H9 (cell line): ENCODE measurements around the gene RNF133. TPM values are rescaled to one million over a fixed set of nuclear protein-coding genes. Genes with fewer than 3 reads are reported as not detected.

Source experiments
- DNase-seq: peaks from one replicate; pipeline ENCODE4 v3.0.0-alpha.2; 2017
- H2AFZ ChIP-seq: one replicate; pipeline ENCODE4 v1.6.1; 2013; ENCODE audit warnings: mild to moderate bottlenecking, low read length, control low read depth, moderate library complexity
- H2AK5ac ChIP-seq: 2 replicates; pipeline ENCODE4 v1.6.1; 2013; ENCODE audit warnings: low read length, control low read depth, mixed read lengths; ENCODE audit not compliant: insufficient read length
- H2BK120ac ChIP-seq: one replicate; pipeline ENCODE4 v1.6.1; 2013; ENCODE audit warnings: low read depth, mild to moderate bottlenecking, low read length, control low read depth, inconsistent platforms; ENCODE audit not compliant: poor library complexity, severe bottlenecking
- H2BK12ac ChIP-seq: 2 replicates; pipeline ENCODE4 v1.6.1; 2013; ENCODE audit warnings: low read length, control low read depth, mixed read lengths, low read depth; ENCODE audit not compliant: insufficient read length
- H2BK15ac ChIP-seq: 2 replicates; pipeline ENCODE4 v1.6.1; 2013; ENCODE audit warnings: low read depth, low read length, control low read depth
- H2BK20ac ChIP-seq: one replicate; pipeline ENCODE4 v1.6.1; 2013; ENCODE audit warnings: low read depth, mild to moderate bottlenecking, low read length, control low read depth, inconsistent platforms; ENCODE audit not compliant: poor library complexity, severe bottlenecking
- H2BK5ac ChIP-seq: 2 replicates; pipeline ENCODE4 v1.6.1; 2013; ENCODE audit warnings: low read length, control low read depth, mixed read lengths; ENCODE audit not compliant: insufficient read length
- H3K14ac ChIP-seq: 2 replicates; pipeline ENCODE4 v1.6.1; 2013; ENCODE audit warnings: low read length, control low read depth; ENCODE audit not compliant: insufficient read depth
- H3K18ac ChIP-seq: 2 replicates; pipeline ENCODE4 v1.6.1; 2013; ENCODE audit warnings: low read depth, mild to moderate bottlenecking, mixed read lengths, low read length, control low read depth; ENCODE audit not compliant: insufficient read length
- H3K23ac ChIP-seq: 2 replicates; pipeline ENCODE4 v1.6.1; 2013; ENCODE audit warnings: low read length, control low read depth, mixed read lengths, low read depth; ENCODE audit not compliant: insufficient read length
- H3K23me2 ChIP-seq: 2 replicates; pipeline ENCODE4 v1.6.1; 2013; ENCODE audit warnings: low read depth, mild to moderate bottlenecking, mixed read lengths, low read length, control low read depth; ENCODE audit not compliant: insufficient read length, poor library complexity, severe bottlenecking
- H3K27ac ChIP-seq: 2 replicates; pipeline ENCODE4 v1.5.1; 2013; ENCODE audit warnings: low read length, control low read depth, mixed read lengths, low read depth; ENCODE audit not compliant: insufficient read length
- H3K27me3 ChIP-seq: 2 replicates; pipeline ENCODE4 v1.6.1; 2013; ENCODE audit warnings: low read length, control low read depth, inconsistent platforms; ENCODE audit not compliant: insufficient read depth
- H3K4ac ChIP-seq: 2 replicates; pipeline ENCODE4 v1.6.1; 2013; ENCODE audit warnings: low read depth, mild to moderate bottlenecking, control low read depth, inconsistent platforms, low read length, moderate library complexity
- H3K4me1 ChIP-seq: 2 replicates; pipeline ENCODE4 v1.6.1; 2013; ENCODE audit warnings: low read length, control low read depth, inconsistent platforms; ENCODE audit not compliant: insufficient read depth
- H3K4me2 ChIP-seq: 2 replicates; pipeline ENCODE4 v1.6.1; 2013; ENCODE audit warnings: low read length, control low read depth, mixed read lengths; ENCODE audit not compliant: insufficient read length, insufficient read depth
- H3K56ac ChIP-seq: 2 replicates; pipeline ENCODE4 v1.6.1; 2013; ENCODE audit warnings: low read depth, mild to moderate bottlenecking, mixed read lengths, low read length, control low read depth; ENCODE audit not compliant: insufficient read length
- H3K79me1 ChIP-seq: 2 replicates; pipeline ENCODE4 v1.6.1; 2013; ENCODE audit warnings: low read depth, mild to moderate bottlenecking, moderate library complexity, low read length, control low read depth, inconsistent platforms; ENCODE audit not compliant: insufficient read depth, poor library complexity, severe bottlenecking
- H3K79me2 ChIP-seq: 2 replicates; pipeline ENCODE4 v1.6.1; 2013; ENCODE audit warnings: low read length, control low read depth, inconsistent platforms; ENCODE audit not compliant: insufficient read depth
- H3K9ac ChIP-seq: 2 replicates; pipeline ENCODE4 v1.6.1; 2013; ENCODE audit warnings: low read length, control low read depth, mixed read lengths; ENCODE audit not compliant: insufficient read length; ENCODE audit errors: extremely low read depth
- H3K9me3 ChIP-seq: one replicate; pipeline ENCODE4 v1.6.1; 2013; ENCODE audit warnings: low read depth, low read length, inconsistent platforms; ENCODE audit not compliant: control insufficient read depth
- H3T11ph ChIP-seq: one replicate; pipeline ENCODE4 v1.6.1; 2013; ENCODE audit warnings: mild to moderate bottlenecking, low read length, control low read depth, inconsistent platforms
- H4K20me1 ChIP-seq: one replicate; pipeline ENCODE4 v1.6.1; 2013; ENCODE audit not compliant: control insufficient read depth, insufficient read length, insufficient read depth
- H4K5ac ChIP-seq: 2 replicates; pipeline ENCODE4 v1.6.1; 2013; ENCODE audit warnings: low read depth, mild to moderate bottlenecking, mixed read lengths, low read length, control low read depth; ENCODE audit not compliant: insufficient read length
- H4K8ac ChIP-seq: replicated peaks from 2 replicates; pipeline ENCODE4 v1.6.1; 2013; ENCODE audit warnings: low read length, control low read depth, mixed read lengths, low read depth; ENCODE audit not compliant: insufficient read length
- H4K91ac ChIP-seq: 2 replicates; pipeline ENCODE4 v1.6.1; 2013; ENCODE audit warnings: low read depth, mild to moderate bottlenecking, moderate library complexity, mixed read lengths, low read length, control low read depth; ENCODE audit not compliant: insufficient read length
- H3K27ac Mint-ChIP-seq, 3 experiments: 2 replicates in 2 of 3; 3 replicates in 1 of 3; pipeline ENCODE4 v1.8.0; 2020 to 2021; ENCODE audit warnings: mixed read lengths in 3 of 3, mild to moderate bottlenecking in 1 of 3, moderate library complexity in 1 of 3
- H3K27me3 Mint-ChIP-seq: 2 replicates; pipeline ENCODE4 v1.8.0; 2021; ENCODE audit warnings: low read depth, mild to moderate bottlenecking, moderate library complexity, mixed read lengths
- H3K36me3 Mint-ChIP-seq, 3 experiments: 2 replicates in 2 of 3; 3 replicates in 1 of 3; pipeline ENCODE4 v1.8.0; 2020 to 2021; ENCODE audit warnings: low read depth in 3 of 3, mixed read lengths in 3 of 3; ENCODE audit not compliant: insufficient read depth in 1 of 3
- H3K4me1 Mint-ChIP-seq, 2 experiments: 2 replicates each; pipeline ENCODE4 v1.8.0; 2020; ENCODE audit warnings: mixed read lengths in 2 of 2
- H3K4me3 Mint-ChIP-seq, 2 experiments: 2 replicates in 1 of 2; 3 replicates in 1 of 2; pipeline ENCODE4 v1.8.0; 2020 to 2021; ENCODE audit warnings: mild to moderate bottlenecking in 2 of 2, mixed read lengths in 2 of 2, moderate library complexity in 1 of 2
- H3K9me3 Mint-ChIP-seq, 2 experiments: 2 replicates in 1 of 2; 3 replicates in 1 of 2; pipeline ENCODE4 v1.8.0; 2020; ENCODE audit warnings: mild to moderate bottlenecking in 2 of 2, mixed read lengths in 2 of 2, moderate library complexity in 1 of 2
- WGBS: extraction: QIAGEN DNeasy Blood & Tissue Kit; methylation state at CpG from one replicate; pipeline ENCODE4 v1.1.7; 2013; ENCODE audit warnings: missing lambda C conversion rate, low lambda C conversion rate, mixed read lengths; ENCODE audit not compliant: insufficient read length; ENCODE audit errors: extremely low coverage; 5-methylcytosine and 5-hydroxymethylcytosine counted together
- total RNA-seq: library from RNA; stranded (reverse); gene quantifications from 2 replicates; pipeline ENCODE4 v1.2.1, GENCODE V29; 2021
- TF ChIP-seq, protein P1 (sequence below): fragments of 200-600 bp; sonication (generic); conservative IDR thresholded peaks from 3 replicates; pipeline ENCODE4 v1.8.0; 2021; ENCODE audit warnings: antibody characterized with exemption, mild to moderate bottlenecking

RNF133 gene
- total RNA-seq, 1 experiment from 2014 or later: 0.31 TPM

DNA sequence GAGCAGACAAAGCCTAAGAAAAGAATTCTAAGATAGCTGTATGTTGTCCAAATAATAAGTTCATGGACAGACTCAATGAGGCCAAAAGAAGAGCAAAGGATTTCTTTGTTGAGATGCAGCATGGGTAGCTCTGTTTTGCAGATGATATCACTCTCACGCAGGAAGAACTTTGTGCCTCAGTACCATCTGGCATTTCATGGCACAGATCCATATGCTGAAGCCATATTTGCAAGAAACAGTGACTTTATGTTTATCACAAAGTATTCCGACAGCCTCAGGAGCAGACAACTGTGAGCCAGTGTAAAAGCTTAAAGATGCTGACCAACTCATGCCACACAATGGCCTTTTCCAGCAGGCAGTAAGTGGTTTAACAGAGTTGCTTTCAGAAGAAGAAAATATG, 49.3 kb upstream of the RNF133 start:
- H4K20me1 ChIP-seq: no peaks in the 10 kb centered on the region
- no peak overlapping the region for H2BK20ac ChIP-seq
- H4K5ac ChIP-seq: no peak overlapping the region
- H3K79me1 ChIP-seq: no peaks in the 10 kb centered on the region
- Mint-ChIP-seq H3K27ac (no peak overlapping the region), H3K27me3 (no peaks in the 10 kb centered on the region), H3K4me3 (no peak overlapping the region), H3K9me3 (no peaks in the 10 kb centered on the region), H3K4me1 (peaks cover 57 to 64% of the 10 kb centered on the region in 2 experiments), H3K36me3 (no peaks in the 10 kb centered on the region)
- no peak overlapping the region for H3K9ac ChIP-seq
- H3K18ac ChIP-seq: no peak overlapping the region
- no CpG with 5 or more reads among the region's 2 CpGs for WGBS
- H2BK15ac ChIP-seq: no peak overlapping the region
- DNase-seq: no peak
- H3K9me3 ChIP-seq: no peaks in the 10 kb centered on the region
- H3T11ph ChIP-seq: no peak overlapping the region
- H3K23me2 ChIP-seq: no peaks in the 10 kb centered on the region
- H3K27ac ChIP-seq: no peak overlapping the region
- no peak overlapping the region for H3K56ac ChIP-seq
- H3K14ac ChIP-seq: no peak overlapping the region
- no peak overlapping the region for H3K23ac ChIP-seq
- H3K79me2 ChIP-seq: no peaks in the 10 kb centered on the region
- TF ChIP-seq, protein P1, sequence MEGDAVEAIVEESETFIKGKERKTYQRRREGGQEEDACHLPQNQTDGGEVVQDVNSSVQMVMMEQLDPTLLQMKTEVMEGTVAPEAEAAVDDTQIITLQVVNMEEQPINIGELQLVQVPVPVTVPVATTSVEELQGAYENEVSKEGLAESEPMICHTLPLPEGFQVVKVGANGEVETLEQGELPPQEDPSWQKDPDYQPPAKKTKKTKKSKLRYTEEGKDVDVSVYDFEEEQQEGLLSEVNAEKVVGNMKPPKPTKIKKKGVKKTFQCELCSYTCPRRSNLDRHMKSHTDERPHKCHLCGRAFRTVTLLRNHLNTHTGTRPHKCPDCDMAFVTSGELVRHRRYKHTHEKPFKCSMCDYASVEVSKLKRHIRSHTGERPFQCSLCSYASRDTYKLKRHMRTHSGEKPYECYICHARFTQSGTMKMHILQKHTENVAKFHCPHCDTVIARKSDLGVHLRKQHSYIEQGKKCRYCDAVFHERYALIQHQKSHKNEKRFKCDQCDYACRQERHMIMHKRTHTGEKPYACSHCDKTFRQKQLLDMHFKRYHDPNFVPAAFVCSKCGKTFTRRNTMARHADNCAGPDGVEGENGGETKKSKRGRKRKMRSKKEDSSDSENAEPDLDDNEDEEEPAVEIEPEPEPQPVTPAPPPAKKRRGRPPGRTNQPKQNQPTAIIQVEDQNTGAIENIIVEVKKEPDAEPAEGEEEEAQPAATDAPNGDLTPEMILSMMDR: no peak
- no peak overlapping the region for H3K4ac ChIP-seq
- H3K4me1 ChIP-seq: peaks cover 6% of the 10 kb centered on the region
- no peak overlapping the region for H2BK120ac ChIP-seq
- H2BK5ac ChIP-seq: no peak overlapping the region
- H4K8ac ChIP-seq: no peak overlapping the region
- H3K27me3 ChIP-seq: no peaks in the 10 kb centered on the region
- H4K91ac ChIP-seq: no peak overlapping the region
- H2AK5ac ChIP-seq: no peak overlapping the region
- no peak overlapping the region for H2AFZ ChIP-seq
- H2BK12ac ChIP-seq: no peak overlapping the region
- H3K4me2 ChIP-seq: no peak overlapping the region
